Lung (tissue), 12 donors: ENCODE data around the gene MBP. TPM values are rescaled to one million over a fixed set of nuclear protein-coding genes. Genes with fewer than 3 reads are reported as not detected.
A peak's percentile ranks its signal among the peaks of the same experiment; 100 is the strongest.

ENCODE experiments used
- ATAC-seq: fragments of 200-7000 bp; cut with Tn5 transposase; one replicate; pipeline ENCODE4 v1.9.1; 2020; ENCODE audit warnings: moderate number of reproducible peaks; ENCODE audit not compliant: insufficient read depth, low FRiP score
- DNase-seq, 3 donors: peaks; one replicate each; pipeline ENCODE4 v3.0.0-alpha.2; 2013 to 2017
- H3K27ac ChIP-seq, 2 donors: one replicate each; pipeline ENCODE4 v1.5.1; 2013; ENCODE audit warnings: mild to moderate bottlenecking in 2 of 2, moderate library complexity in 2 of 2, control low read depth in 1 of 2, inconsistent platforms in 1 of 2, low read depth in 1 of 2, low read length in 1 of 2
- H3K27me3 ChIP-seq, 3 donors: one replicate each; pipeline ENCODE4 v1.5.1; 2013; ENCODE audit warnings: low read length in 2 of 3; ENCODE audit not compliant: control insufficient read depth in 3 of 3, insufficient read depth in 3 of 3
- H3K36me3 ChIP-seq, 4 donors: one replicate each; pipeline ENCODE4 v1.5.1; 2013; ENCODE audit warnings: low read length in 4 of 4, mild to moderate bottlenecking in 1 of 4, moderate library complexity in 1 of 4; ENCODE audit not compliant: control insufficient read depth in 4 of 4, insufficient read depth in 4 of 4
- H3K4me1 ChIP-seq, 5 donors: one replicate each; pipeline ENCODE4 v1.5.1; 2013; ENCODE audit warnings: low read length in 5 of 5, mild to moderate bottlenecking in 2 of 5, moderate library complexity in 1 of 5; ENCODE audit not compliant: control insufficient read depth in 5 of 5, insufficient read depth in 5 of 5
- H3K4me3 ChIP-seq: one replicate; pipeline ENCODE4 v1.5.1; 2013; ENCODE audit warnings: mild to moderate bottlenecking, control low read depth, moderate library complexity
- H3K9ac ChIP-seq, 2 donors: one replicate each; pipeline ENCODE4 v1.5.1; 2013; ENCODE audit warnings: low read length in 2 of 2, control low read depth in 1 of 2; ENCODE audit not compliant: insufficient read depth in 1 of 2
- H3K9me3 ChIP-seq, 4 donors: one replicate each; pipeline ENCODE4 v1.5.1; 2013; ENCODE audit warnings: low read length in 3 of 4, mild to moderate bottlenecking in 1 of 4, moderate library complexity in 1 of 4; ENCODE audit not compliant: control insufficient read depth in 4 of 4, insufficient read depth in 3 of 4
- WGBS, 2 donors: extraction: QIAGEN DNeasy Blood & Tissue Kit; methylation state at CpG; one replicate each; pipeline ENCODE4 v1.1.7; 2013; 5-methylcytosine and 5-hydroxymethylcytosine counted together
- polyA plus RNA-seq, 2 donors: library from polyadenylated mRNA; stranded (reverse); fragments of 200-250 nt; gene quantifications; one replicate each; pipeline ENCODE4 v1.2.1, GENCODE V29; 2013
- total RNA-seq, 2 donors: library from RNA; depleted of rRNA in 1 of 2; stranded (reverse); fragments of >200 nt in 1 of 2; gene quantifications; one replicate each; pipeline ENCODE4 v1.2.1, GENCODE V29; 2014 to 2021
- TF ChIP-seq, protein P1 (sequence below): IDR thresholded peaks from 2 replicates; pipeline ENCODE4 v1.5.1; 2012; ENCODE audit warnings: mild to moderate bottlenecking; ENCODE audit errors: control extremely low read depth, extremely low read depth
- donor health status: control.
- donor health status: control.
- donor health status: Bipolar disorder and iron deficiency.
- donor health status: healthy.
- donor health status: DM: yes; HTN: yes; CAD: no.

Gene MBP
- total and polyA plus RNA-seq, 4 donors = 15.6 to 64.1 (median 30.9) TPM

DNA sequence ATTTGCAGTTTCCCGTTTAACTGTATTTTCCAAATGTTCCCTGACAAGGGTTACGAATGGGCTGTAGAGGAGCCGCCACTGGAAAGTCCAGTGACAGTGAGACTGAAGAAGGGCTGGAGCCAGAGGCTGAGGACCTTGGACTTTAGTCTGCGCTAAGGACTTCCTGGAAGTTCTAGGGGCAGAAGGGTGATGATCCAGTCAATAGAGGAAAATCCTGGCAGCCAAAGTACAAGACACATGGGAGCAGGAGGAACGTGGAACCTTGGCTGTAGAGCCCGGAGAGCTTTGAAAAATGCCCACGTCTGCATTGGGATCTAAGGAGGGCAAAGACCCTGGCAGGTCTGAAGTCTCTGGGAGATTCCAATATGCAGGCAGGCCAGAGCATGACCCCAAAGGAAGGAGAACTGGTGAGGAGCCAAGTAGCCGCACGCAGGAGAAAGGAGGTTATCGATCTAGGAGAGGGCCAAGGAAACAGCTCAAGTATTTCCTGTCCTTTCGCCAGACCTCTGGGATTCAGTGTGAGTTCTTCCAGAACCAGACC, 28.5 kb downstream of the MBP start:
- H3K36me3 ChIP-seq = peaks cover 0 to 9% (median 0%) of the 10 kb centered on the region in 4 donors
- 75 to 90% methylated on average over 11 of the region's 11 CpGs for WGBS, 2 donors
- H3K4me1 ChIP-seq = peaks cover 12 to 25% (median 16%) of the 10 kb centered on the region in 5 donors
- H3K9me3 ChIP-seq = peaks cover 0 to 1% (median 0%) of the 10 kb centered on the region in 4 donors
- no peak overlapping the region for H3K9ac ChIP-seq
- DNase-seq (no peak), ATAC-seq (no peak)
- peaks cover 0 to 54% (median 6%) of the 10 kb centered on the region in 3 donors for H3K27me3 ChIP-seq
- TF ChIP-seq, protein P1, sequence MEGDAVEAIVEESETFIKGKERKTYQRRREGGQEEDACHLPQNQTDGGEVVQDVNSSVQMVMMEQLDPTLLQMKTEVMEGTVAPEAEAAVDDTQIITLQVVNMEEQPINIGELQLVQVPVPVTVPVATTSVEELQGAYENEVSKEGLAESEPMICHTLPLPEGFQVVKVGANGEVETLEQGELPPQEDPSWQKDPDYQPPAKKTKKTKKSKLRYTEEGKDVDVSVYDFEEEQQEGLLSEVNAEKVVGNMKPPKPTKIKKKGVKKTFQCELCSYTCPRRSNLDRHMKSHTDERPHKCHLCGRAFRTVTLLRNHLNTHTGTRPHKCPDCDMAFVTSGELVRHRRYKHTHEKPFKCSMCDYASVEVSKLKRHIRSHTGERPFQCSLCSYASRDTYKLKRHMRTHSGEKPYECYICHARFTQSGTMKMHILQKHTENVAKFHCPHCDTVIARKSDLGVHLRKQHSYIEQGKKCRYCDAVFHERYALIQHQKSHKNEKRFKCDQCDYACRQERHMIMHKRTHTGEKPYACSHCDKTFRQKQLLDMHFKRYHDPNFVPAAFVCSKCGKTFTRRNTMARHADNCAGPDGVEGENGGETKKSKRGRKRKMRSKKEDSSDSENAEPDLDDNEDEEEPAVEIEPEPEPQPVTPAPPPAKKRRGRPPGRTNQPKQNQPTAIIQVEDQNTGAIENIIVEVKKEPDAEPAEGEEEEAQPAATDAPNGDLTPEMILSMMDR = no peak
- H3K27ac ChIP-seq = peak overlapping the region in 1 of 2 donors; percentile 13
- no peak overlapping the region for H3K4me3 ChIP-seq

DNA sequence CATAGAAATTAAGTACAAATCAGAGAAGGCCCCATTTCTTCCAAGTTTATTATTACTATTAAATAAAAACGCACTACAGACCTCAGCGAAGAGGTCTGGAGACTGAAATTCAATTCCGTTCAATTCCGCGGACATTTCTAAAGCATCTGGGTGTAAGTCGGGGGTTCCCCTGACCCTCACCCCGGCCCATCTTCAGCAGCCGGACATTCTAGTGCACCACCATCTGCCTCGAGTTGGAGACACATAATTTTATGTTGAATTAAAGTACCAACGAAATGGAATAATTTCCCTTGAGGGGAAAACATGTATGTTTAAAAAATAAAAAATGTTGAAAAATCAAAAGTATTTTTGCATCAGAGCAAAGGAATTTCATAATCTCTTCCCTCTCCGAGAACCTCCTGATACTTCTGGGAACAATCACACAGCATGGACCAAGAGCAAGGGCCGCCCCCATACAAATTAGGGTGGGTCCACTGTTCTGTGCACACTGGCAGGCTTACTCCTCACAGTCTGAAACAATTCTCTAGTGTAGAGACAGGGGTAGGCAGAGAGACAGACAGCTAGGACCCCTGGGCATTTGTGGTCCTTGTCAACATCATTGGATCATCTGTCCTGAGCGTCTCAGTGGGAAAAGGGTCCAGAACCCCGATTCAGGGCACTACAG, 29.3 kb downstream of the MBP start:
- H3K36me3 ChIP-seq = peaks cover 0 to 10% (median 0%) of the 10 kb centered on the region in 4 donors
- 84 to 94% methylated on average over 14 of the region's 14 CpGs for WGBS, 2 donors
- no peak overlapping the region for H3K4me3 ChIP-seq
- DNase-seq (no peak), ATAC-seq (no peak)
- peaks cover 0 to 1% (median 0%) of the 10 kb centered on the region in 4 donors for H3K9me3 ChIP-seq
- H3K27me3 ChIP-seq = peaks cover 0 to 62% (median 13%) of the 10 kb centered on the region in 3 donors
- H3K27ac ChIP-seq = no peak overlapping the region
- peaks cover 6 to 25% (median 11%) of the 10 kb centered on the region in 5 donors for H3K4me1 ChIP-seq
- H3K9ac ChIP-seq = no peak overlapping the region
- TF ChIP-seq, protein P1 = no peak

DNA sequence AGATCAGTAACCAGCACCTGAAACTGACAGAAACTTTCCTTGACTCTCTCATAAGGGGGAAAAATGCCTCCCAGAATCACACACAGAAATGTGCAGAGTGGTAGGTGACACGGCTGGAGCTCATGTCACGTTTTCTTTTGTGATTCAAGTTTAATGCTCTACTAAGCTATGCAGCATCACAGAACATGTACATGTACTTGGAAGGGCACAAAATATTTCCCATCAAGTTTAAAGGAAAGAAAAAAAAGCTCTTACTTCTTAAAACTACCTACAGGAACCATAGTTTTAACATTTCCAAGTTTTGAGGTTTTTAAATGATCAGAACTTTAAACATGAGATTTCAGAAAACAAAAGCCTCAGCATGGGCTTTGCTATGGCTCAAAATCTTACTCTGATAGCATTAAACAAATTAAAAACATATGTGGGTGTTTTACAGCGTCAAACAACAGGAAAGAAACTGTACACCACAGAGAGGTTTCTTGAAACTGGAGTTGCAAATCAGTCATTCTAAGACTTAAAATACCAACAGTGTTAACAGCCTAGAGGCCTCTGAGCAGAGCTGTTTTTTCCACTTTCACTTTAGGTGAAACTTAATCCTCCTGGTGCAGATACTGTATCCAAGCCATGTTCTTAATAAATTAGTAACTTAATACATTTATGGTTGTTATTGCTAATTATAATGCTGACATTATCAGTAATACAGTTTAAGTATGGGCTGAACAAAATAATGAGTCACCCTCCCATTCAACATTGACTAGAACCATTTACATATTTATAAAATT, 30.1 kb downstream of the MBP start:
- 44 to 49% methylated on average over 3 of the region's 3 CpGs for WGBS, 2 donors

More for the DNA sequence above, 30.1 kb downstream of the MBP start:
- Histone ChIP-seq H3K9me3 (peaks cover 0 to 1% (median 0%) of the 10 kb centered on the region in 4 donors), H3K27ac (peak overlapping the region; percentile 53 to 78), H3K4me1 (peaks cover 4 to 25% (median 6%) of the 10 kb centered on the region in 5 donors), H3K36me3 (peaks cover 0 to 10% (median 0%) of the 10 kb centered on the region in 4 donors), H3K27me3 (peaks cover 0 to 68% (median 19%) of the 10 kb centered on the region in 3 donors), H3K4me3 (no peak overlapping the region), H3K9ac (no peak overlapping the region)
- DNase-seq (no peak), ATAC-seq (no peak)
- TF ChIP-seq, protein P1 = no peak
